GM10266 (cell line): ENCODE measurements around the gene S100A9.

ENCODE experiments used
- DNase-seq: peaks from one replicate; pipeline ENCODE4 v3.0.0; 2012; ENCODE audit errors: extremely low spot score
- CTCF ChIP-seq: IDR thresholded peaks from 2 replicates; pipeline ENCODE4 v1.5.1; 2012; ENCODE audit warnings: mild to moderate bottlenecking, low read depth; ENCODE audit not compliant: control insufficient read depth, insufficient read depth; ENCODE audit errors: missing control alignments

S100A9 gene

GRCh38 chr1:153364766-153365666, 7.4 kb downstream of the S100A9 start:
- TF ChIP-seq CTCF, result no peak
- DNase-seq, result no peak

GRCh38 chr1:153365696-153366095, 8.0 kb downstream of the S100A9 start:
- DNase-seq, result no peak
- TF ChIP-seq CTCF, result no peak

- no peak for DNase-seq
- TF ChIP-seq CTCF, result no peak
These were observed 8.6 kb downstream of the S100A9 start for GRCh38 chr1:153366261-153366660.

GRCh38 chr1:153367090-153367489, 9.4 kb downstream of the S100A9 start:
- TF ChIP-seq CTCF, result no peak

GRCh38 chr1:153368495-153368894, 10.8 kb downstream of the S100A9 start:
- TF ChIP-seq CTCF, result no peak
- DNase-seq, result no peak

More at GRCh38 chr1:153367090-153367489, 9.4 kb downstream of the S100A9 start:
- no peak for DNase-seq

GRCh38 chr1:153370146-153370545, 12.5 kb downstream of the S100A9 start:
- no peak for TF ChIP-seq CTCF
- DNase-seq, result no peak

GRCh38 chr1:153371231-153371630, 13.6 kb downstream of the S100A9 start:
- no peak for DNase-seq
- no peak for TF ChIP-seq CTCF
